NK-92 (cell line): Measurements from ENCODE around the gene TNFRSF1A.

Experiments
- DNase-seq: peaks from one replicate; lab custom pipeline; 2025; ENCODE audit not compliant: unreplicated experiment; lab: John Stamatoyannopoulos, UW

TNFRSF1A gene

DNA sequence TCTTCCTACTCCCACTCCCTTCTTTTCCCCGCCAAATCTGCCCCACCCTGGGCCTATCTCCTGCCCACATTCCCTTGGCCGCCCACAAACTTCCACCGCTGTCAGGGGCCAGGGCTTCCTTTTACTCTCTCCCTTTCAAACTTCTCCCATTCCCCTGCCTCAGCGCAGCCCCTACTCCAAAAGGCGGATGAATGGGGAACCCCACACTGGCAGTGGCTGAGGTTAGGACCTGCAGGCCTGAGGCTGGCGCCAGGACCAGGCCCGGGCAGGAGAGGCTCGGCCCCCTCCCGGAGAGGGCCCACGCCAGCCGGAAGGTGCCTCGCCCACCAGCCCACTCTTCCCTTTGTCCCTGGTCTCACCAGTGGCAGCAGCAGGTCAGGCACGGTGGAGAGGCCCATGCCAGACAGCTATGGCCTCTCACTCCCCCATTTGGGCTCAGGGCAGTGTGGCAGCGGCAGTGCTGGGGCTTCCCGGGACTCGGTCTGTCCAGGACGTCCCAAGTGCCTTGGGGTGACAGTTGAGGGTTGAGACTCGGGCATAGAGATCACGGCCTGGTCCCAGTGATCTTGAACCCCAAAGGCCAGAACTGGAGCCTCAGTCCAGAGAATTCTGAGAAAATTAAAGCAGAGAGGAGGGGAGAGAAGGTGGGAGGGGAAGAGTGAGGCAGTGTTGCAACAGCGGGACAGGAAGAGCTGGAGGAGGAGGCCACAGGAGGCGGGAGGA, at the start of gene TNFRSF1A:
Gene TNFRSF1A (minus strand): TSS at position 660 of the 723 bp plus-strand sequence. CDS start 262 bp downstream, at position 398.
- no peak for DNase-seq

DNA sequence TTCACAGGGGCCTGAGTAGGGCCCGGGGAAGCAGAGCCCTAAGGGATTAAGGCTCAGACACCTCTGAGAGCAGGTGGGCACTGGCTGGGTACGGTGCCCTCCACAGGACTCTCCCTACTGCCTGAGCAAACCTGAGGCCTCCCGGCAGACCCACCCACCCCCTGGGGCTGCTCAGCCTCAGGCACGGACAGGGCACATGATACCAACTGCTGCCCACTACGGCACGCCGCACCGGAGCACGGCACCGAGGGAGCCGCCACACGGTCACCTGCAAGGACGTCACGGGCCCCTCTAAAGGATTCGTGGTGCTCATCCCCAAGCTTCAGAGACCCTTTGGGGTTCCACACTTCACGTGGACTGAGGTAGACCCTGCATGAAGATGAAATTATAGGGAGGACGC, 49.1 kb upstream of the TNFRSF1A start:
- no peak for DNase-seq

DNA sequence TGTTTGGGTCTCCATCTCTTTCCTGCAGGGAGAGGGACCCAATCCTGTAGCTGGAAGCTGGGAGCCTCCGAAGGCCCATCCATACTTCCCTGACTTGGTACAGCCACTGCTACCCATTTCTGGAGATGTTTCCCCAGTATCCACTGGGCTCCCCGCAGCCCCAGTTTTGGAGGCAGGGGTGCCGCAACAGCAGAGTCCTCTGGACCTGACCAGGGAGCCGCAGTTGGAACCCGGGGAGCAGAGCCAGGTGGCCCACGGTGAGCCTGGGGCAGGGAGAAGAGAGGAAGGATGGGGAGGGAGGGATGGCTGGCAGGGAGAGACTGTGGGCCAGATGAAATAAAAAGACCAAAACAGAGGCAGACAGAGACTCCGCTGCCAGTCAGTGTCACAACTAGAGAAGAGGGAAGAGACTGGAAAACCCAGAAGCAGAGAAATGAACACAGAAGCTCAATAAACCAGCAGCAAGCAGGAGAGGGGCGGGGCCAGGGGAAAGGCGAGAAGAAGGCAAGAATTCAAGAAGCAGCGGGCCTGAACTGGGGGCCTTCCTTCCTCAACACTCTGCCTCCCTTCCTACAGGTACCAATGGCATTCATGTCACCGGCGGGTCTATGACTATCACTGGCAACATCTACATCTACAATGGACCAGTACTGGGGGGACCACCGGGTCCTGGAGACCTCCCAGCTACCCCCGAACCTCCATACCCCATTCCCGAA, 48.4 kb upstream of the TNFRSF1A start:
- DNase-seq = no peak

DNA sequence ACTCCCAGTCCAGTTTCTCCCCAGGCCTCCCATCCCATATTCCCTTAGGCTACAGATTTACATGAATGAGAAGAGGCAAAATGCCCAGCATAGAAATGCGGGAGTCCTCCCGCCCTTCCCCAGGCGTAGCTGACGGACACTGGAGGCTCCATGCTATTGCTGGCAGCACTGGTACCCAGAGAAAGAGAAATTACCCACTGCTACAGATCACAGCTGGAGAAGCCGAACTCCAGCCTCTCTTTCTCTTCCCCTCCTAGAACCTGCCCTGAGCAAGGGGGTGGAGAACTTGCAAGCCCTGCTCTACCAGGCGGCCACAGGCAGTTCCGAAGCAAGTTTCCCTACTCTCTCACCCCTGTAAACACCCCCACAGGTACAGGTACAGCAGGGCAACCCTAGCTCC, 45.7 kb upstream of the TNFRSF1A start:
- no peak for DNase-seq

DNA sequence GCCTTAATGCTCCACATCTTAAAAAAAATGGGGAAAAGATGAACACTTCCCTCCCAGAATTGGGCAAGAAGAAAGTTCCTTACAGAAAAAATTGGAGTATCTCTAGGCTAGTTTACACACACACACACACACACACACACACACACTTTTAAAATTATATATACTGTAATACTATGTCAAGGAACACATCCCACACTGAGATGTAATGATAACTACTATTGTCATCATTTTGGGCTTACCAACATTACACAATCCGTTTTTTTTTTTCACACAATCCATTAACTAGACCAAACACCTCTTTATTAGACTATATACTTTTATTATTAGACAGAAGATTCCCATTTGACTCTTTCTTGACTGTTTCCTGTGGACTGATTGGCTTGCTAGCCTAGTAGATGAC, 44.6 kb upstream of the TNFRSF1A start:
- no peak for DNase-seq

DNA sequence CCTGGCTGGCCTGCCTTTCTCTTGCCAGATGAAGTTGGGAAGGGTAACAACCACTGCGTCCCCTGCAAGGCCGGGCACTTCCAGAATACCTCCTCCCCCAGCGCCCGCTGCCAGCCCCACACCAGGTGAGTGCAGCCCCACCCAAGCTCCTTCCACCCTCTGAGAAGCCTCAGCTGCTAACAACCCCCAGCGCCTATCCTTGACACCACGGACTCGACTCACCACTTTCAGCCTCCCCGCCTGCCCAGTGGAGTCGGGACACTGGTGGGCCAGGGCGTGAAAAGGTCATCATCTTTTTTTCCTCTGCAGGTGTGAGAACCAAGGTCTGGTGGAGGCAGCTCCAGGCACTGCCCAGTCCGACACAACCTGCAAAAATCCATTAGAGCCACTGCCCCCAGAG, 44.2 kb upstream of the TNFRSF1A start:
- no peak for DNase-seq

DNA sequence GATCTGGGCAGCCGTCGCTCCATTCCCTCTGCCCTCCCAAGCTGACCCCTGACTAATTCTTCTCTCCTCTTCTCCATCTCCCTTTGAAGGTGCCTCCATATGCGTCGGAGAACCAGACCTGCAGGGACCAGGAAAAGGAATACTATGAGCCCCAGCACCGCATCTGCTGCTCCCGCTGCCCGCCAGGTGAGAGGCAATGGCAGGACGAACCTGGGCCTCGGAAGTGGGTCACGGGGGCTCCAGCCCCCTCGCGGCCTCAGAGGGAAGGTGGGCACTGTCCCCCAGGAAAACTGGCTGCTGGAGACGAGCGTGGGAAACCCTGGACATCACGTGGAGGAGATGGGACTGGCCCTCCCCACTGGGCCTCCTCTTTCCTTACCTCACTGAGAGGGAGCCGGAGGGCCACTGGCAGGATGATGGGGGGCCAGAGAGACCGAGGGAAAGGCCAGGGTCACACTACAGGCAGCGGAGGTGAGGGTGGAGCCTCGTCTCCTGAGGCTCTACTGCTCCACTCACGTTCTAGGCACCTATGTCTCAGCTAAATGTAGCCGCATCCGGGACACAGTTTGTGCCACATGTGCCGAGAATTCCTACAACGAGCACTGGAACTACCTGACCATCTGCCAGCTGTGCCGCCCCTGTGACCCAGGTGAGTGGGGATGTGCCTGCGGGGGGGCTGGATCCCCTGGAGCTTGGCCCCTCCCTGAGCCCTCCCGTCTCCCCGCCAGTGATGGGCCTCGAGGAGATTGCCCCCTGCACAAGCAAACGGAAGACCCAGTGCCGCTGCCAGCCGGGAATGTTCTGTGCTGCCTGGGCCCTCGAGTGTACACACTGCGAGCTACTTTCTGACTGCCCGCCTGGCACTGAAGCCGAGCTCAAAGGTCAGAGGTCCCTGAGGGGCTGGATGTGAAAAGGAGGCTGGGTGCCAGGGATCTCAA, 42.9 kb upstream of the TNFRSF1A start:
- DNase-seq = no peak

DNA sequence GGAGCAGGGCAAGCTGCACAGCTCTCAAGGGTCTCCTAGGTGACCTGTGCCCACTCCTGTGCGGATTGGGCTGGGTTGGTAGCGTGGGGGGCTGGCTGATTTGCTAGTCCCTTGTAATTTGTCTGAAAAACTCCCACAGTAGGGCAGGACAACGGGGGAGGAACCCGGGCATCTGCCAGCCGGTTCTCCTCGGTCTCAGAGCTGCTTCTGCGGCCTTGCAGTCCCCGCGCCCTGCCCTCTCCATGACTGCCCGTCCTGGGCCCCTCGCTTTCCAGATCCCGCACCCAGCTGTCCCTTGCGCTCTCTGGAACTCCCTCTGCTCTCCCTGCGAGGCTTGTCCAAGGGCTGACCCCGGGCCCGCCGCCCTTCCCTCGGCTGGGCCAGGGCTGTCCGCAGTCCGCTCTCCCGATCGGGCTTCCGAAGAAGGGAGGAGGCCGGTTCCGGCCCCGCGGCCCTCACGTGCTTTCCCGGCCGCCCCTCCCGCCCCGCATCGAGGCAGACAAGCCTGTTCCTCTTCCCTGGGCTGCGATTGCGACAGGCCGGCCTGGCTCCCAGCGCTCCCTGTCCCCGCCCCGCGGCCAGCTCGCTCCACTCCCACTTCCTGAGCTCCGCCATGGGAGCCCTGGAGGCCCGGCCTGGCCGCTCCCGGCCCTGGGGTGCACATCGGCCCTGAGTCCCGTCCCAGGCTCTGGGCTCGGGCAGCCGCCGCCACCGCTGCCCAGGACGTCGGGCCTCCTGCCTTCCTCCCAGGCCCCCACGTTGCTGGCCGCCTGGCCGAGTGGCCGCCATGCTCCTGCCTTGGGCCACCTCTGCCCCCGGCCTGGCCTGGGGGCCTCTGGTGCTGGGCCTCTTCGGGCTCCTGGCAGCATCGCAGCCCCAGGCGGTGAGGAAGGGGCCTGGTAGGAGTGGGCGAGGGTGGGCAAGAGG, 42.0 kb upstream of the TNFRSF1A start, which contains the start of gene LTBR:
Gene LTBR (plus strand): TSS at position 591 of the 927 bp plus-strand sequence. CDS start 197 bp downstream, at position 788.
- DNase-seq = no peak

DNA sequence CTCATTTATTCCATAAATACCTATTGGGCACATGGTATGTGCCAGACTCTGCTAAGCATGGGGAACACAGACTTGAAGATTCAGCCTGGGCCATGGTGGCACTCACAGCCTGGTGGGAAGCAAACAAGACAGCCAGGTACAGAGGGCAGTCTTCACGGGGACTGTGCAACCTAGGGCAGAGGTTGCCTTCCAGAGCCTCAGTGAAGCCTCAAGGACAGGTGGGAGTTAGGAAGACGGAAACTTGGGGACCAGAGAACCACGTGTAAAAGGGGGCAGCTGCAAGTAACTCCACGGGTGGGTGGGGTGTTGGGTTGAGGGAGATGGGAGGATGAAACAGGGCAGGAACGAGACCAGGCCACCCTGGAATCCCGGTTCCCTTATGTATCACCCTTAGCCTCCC, 41.1 kb upstream of the TNFRSF1A start:
- no peak for DNase-seq

DNA sequence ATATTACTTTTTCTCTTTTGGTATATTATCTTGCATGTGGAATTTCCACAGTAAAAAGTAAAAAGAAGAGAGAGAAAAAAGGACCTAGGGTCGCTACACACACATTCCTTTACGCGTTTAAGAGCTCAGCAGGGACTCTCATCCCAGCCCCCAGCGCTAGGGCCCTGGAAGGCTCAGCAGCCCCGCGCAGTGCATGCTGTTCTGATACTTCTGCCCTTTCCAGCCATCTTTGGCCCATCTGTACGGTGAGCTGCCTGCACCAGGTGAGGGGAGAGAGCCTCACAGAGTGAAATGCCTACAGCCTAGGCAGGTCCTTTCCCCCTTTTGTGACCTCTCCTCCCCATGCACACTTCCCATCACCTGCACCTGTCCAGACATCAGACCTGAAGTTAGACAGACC, 40.5 kb upstream of the TNFRSF1A start:
- DNase-seq = no peak

DNA sequence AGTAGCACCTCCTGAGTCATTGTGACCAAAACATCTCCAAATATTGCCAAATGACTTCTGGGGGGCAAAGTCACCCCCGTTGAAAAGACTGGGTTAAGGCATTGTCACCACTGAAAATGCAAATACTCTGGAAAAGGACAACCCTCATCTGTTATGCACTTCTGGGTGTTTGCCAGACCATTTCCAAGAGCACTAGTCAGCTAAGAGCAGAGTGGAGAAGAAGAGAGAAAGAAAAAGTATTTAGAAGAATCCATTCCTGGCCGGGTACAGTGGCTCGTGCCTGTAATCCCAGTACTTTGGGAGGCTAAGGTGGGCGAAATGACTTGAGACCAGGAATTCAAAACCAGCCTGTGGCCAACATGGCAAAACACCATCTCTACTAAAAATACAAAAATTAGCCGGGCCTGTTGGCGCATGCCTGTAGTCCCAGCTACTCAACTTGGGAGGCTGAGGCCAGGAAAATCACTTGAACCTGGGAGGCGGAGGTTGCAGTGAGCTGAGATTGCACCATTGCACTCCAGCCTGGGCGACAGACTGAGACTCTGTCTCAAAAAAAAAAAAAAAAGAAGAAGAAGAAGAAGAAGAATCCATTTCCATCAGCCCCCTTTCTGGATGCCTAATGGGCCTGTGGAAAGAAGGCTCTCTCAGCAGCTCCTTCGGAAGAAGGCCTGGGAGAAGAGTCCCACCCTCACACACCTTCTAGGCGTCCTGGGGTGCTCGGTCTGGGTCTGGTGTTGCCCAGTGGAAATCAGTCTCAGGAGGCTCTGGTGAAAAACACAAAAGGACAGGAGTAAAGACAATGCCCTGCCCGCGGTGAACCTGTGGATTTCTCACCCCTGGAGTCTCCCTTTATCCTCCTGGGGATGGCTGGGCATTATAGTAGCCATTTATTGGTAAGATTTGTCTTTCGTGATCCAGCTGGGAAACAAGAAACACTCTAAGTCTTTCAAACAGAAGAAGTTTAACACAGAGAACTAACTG, 38.6 kb upstream of the TNFRSF1A start:
- no peak for DNase-seq

DNA sequence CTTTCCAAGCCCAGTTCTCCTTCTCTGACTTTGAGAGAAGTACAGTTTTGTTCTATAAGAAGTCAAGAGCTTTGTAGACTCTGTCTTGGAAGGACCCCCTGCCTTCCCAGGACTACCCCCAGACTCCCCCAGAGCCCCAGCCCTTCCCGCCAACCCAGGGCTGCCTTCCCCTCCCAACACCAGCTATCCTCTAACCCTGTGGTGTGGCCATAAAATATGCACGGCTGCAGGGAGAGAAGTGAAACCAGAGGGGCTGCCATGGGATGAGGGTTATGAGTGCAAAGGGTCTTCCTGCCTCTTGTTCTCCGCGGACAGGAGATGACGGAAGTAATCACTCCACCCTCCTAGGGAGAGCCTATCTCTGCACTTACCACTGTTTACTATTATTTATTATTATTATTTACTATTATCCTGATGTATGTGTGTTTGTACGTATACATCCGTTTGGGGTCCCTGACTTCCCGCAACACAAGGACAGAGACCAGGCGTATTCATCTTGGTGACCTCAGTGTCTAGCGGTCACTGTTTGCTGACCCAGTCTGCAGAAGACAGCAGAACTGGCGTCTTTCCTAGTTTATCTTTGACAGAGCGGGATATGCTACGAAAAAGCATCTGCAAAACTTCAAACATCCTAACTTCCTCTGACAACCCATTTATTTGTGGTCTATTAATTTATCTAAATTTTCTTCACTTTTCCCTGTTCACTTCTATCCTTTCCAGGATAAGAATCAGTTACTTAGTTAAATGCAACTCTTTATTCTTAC, 37.0 kb upstream of the TNFRSF1A start:
- no peak for DNase-seq

DNA sequence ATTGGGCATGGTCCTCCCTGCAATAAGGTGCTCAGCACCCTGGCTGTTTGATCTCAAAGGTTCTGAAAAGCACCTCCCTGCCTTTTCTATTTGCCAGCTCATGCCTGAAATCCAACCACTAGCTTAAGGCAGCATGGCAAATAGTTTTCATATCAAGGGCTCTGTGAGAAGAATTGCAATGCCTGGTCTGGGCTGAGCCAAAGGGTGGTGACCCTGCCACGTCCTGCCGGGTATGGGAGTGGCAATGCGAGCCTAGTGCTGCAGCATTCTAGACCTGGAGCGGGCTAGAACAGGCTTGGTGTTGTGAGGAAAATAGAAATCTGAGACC, 35.8 kb upstream of the TNFRSF1A start:
- DNase-seq = no peak

DNA sequence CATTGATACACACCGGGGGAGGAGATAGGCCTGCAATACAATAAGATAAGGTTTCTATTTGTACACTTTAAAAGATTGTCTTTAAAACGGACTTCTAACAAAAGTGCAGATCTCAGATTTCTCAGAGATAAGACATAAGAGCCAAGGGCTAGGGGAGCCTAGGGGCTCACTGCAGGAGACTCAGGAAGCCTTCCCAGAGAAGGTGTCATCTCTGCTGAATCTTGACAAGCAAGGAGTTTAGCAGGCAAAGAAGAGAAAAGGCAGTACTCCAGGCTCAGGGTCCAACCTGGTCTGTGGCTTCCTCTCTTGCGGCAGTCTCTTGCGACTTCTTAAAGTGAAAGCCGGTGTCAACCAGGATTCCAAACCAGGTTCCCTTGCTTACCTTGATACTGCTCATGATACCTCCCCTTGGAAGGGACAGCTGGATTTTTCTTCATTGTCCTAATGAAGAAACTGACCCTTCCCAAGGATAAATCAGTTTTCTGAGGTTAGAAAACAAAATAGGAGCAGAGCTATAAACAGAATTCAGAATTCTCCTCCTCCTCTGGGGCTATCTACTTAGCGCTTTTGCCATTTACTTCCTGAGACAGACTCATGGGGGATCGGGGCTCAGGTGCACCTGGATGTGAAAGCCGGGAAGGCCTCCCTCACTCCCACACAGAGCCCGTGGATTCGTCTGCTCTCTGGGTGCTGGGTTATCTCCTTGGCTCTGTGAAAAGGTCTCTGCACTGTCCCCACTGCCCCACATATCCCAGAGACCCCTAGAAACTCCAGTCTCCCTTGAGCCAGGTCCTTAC, 35.2 kb upstream of the TNFRSF1A start:
- DNase-seq = no peak

DNA sequence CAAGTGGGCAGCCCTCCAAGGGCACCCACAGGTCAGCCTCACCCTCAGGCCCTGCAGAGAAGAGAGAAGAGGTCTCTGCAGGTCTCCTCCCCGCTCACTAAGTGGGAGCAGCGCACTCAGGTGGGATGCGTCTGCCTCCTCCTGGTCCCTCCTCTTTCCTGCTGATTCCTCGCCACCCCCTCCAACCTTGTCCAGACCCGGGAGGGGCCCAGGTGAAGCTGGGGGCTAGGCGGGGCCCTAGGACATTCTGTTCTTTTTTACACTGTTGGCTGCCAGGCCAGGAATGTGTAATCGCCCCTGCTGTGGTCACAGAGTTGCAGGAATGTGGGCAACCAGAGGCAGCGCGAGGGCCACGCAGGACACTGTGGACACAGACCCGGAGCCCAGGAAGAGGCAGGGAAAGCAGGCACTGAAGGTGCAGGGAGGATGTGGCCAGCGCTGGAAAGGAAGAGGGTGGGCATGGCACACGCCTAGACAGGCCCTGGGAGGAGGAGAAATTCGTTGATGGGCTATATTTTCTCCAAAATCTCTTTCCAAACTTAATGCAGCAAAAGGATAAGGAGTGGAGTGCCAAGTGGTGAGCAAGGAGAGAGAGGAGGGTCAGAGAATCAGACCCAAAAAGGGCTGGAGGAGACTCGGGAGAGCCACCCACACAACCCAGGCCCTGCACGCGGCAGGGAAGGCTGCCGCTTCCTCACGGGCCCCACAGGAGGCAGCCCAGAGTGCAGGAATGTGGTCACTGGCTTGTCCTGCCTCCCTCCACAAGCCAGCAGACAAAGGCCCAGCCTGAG, 34.4 kb upstream of the TNFRSF1A start:
- no peak for DNase-seq

DNA sequence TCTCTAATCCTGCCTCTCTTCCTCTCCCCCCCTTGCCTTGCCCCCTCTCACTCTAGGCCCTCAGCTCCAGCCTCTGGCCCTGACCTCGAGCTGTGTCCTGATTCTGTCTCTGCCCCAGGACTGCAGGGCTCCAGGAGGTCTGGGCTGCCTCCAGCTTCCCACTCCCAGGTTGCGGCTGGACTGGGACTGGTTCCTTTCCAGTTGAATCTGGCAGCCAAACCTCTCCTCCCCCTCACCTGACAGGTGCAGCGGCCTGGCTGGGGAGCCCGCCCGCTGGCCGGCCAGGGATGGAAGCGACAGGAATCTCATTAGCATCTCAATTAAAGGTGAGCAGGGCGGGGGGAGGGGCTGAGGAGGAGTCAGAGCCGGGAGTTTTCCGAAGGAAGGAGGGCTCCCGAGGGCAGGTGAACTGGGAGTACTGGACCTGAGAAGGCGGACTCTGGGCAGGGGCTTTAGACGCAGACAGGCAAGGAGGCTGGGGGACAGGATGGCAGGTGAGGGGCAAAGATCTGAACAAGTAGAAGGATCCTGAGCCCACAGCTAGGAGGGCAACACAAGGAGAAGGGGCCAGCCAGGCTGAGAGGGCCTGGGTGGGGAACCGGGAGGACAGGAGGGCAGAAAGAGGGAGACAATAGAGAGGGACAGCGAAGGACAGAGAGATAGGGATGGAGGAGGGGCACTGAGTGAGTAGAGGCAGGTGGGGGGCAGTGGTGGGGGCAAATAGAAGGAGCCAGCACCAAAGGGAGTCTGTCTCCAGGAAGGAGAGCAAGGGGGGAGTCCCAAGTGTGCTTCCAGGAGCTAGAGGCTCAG, 33.6 kb upstream of the TNFRSF1A start, which contains the start of gene SCNN1A:
Gene SCNN1A (minus strand): TSS at position 295 of the 810 bp plus-strand sequence. CDS start 780 bp downstream, outside the sequence.
- no peak for DNase-seq
